ENCODE data around the gene PDGFB. TPM values are rescaled to one million over a fixed set of nuclear protein-coding genes. Genes with fewer than 3 reads are reported as not detected.

Gene PDGFB
- total RNA-seq, 1 experiment from 2014 or later = 8.3 TPM

DNA sequence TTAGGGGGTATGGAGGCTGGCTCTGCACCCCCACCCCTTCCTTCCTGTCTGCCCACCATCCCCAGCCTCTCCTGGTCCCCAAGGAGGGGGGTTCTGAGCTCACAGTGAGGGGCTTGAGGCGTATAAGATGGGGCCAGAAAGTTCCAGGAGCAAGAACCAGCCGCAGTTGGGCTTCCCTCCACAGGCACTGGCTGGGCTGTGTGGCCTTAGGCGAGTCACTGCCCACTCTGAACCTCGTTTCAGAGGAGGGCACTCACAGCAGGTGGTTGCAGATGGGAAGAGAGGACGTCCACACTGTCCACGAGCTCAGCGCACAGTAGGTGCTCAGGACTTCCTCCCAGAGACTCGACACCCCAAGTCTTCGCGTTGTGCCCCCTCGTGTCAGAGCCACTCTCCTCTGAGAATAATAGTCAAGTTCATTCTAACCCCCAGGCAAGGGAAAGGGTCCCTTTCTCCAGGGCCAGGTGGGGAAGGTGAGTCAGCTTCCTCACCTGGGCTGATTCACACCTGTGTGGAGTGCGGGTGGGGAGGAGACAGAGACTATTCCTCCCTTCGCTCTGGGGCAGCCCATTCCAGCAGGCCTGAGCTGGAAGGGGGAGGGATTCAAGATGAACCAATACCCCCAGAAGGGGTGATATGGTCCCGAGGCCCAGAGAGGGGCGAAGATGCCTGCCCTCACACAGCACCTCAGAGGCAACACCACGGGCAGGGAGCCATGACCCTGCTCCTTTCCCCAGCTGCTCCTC is 45.4 kb upstream of the PDGFB start:
- no peak overlapping the region for H3K4me3 Mint-ChIP-seq (ENCODE audit: unreplicated experiment)
- Histone ChIP-seq H3K36me3 (ENCODE audit: control insufficient read depth, insufficient read depth, low read length) (no peaks in the 10 kb centered on the region), H3K9me3 (no peaks in the 10 kb centered on the region), H3K4me1 (peaks cover 44% of the 10 kb centered on the region), H3K27me3 (replicated peaks; ENCODE audit: control insufficient read depth, insufficient read depth, low read length) (no peaks in the 10 kb centered on the region), H3K4me3 (ENCODE audit: low read depth, low read length) (no peak overlapping the region)
- no TSS peak for BruUV-seq (replicated peaks)
- intact Hi-C loops (cut with micrococcal nuclease; ENCODE audit: unreplicated experiment) = loop anchor here (5.0 kb wide), 1 partner anchor 38 kb away; no protein-coding TSS in a partner anchor
- ChIA-PET CTCF (interaction anchor here (0.6 kb wide), 1 partner anchor 309 kb away, joined by 3 read pairs; no protein-coding TSS in a partner anchor), POLR2A (no interaction called here)
- H3K27ac Mint-ChIP-seq (ENCODE audit: unreplicated experiment) = no peak overlapping the region
- DNase-seq = no peak
- peaks cover 5% of the 10 kb centered on the region for H3K36me3 Mint-ChIP-seq (ENCODE audit: insufficient read depth, unreplicated experiment)
- no peaks in the 10 kb centered on the region for H3K27me3 Mint-ChIP-seq (ENCODE audit: insufficient read depth, unreplicated experiment)
- peaks cover 10% of the 10 kb centered on the region for H3K9me3 Mint-ChIP-seq (ENCODE audit: unreplicated experiment)
- TF ChIP-seq CTCF (IDR thresholded peaks at IDR 0.05; ENCODE audit: insufficient read depth in 1 of 2, low read depth in 1 of 2, low read length in 1 of 2, severe bottlenecking in 1 of 2, unreplicated experiment in 1 of 2) = no peak
- H3K4me1 Mint-ChIP-seq (ENCODE audit: low read depth, unreplicated experiment) = peaks cover 17% of the 10 kb centered on the region

DNA sequence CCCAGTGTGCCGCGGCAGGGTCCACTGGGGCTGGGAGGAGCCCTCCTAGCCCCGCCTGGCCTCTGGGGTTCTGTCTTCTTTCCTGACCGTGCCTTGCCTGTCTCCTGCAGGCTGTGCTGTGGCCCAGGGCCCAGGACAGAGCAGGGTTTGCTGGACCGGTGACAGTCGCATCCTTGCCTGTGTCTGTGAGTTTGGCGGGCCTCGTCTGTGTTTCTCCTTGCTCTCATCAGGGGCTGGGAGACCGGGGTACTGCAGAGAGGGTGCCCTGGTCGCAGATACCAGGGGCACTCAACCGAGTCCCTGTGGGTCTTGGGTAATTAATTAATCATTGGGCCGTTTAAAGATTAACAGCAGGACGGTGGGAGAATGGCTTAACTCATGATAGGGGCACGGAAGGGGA is 44.8 kb upstream of the PDGFB start:
- no peaks in the 10 kb centered on the region for H3K27me3 ChIP-seq (replicated peaks; ENCODE audit: control insufficient read depth, insufficient read depth, low read length)
- BruUV-seq (replicated peaks) = no TSS peak
- Mint-ChIP-seq H3K27ac (ENCODE audit: unreplicated experiment) (no peak overlapping the region), H3K27me3 (ENCODE audit: insufficient read depth, unreplicated experiment) (no peaks in the 10 kb centered on the region), H3K4me1 (ENCODE audit: low read depth, unreplicated experiment) (peaks cover 17% of the 10 kb centered on the region), H3K9me3 (ENCODE audit: unreplicated experiment) (peaks cover 10% of the 10 kb centered on the region), H3K4me3 (ENCODE audit: unreplicated experiment) (no peak overlapping the region), H3K36me3 (ENCODE audit: insufficient read depth, unreplicated experiment) (peaks cover 5% of the 10 kb centered on the region)
- DNase-seq = no peak
- intact Hi-C loops (cut with micrococcal nuclease; ENCODE audit: unreplicated experiment) = no loop called here
- no peaks in the 10 kb centered on the region for H3K9me3 ChIP-seq
- no peaks in the 10 kb centered on the region for H3K36me3 ChIP-seq (ENCODE audit: control insufficient read depth, insufficient read depth, low read length)
- peaks cover 40% of the 10 kb centered on the region for H3K4me1 ChIP-seq
- no peak overlapping the region for H3K4me3 ChIP-seq (ENCODE audit: low read depth, low read length)
- ChIA-PET POLR2A (no interaction called here), CTCF (no interaction called here)
- no peak for TF ChIP-seq CTCF (IDR thresholded peaks at IDR 0.05; ENCODE audit: insufficient read depth in 1 of 2, low read depth in 1 of 2, low read length in 1 of 2, severe bottlenecking in 1 of 2, unreplicated experiment in 1 of 2)

GRCh38 chr22:39288135-39288898 is 43.5 kb upstream of the PDGFB start:
- Mint-ChIP-seq H3K36me3 (ENCODE audit: insufficient read depth, unreplicated experiment) (peaks cover 5% of the 10 kb centered on the region), H3K27me3 (ENCODE audit: insufficient read depth, unreplicated experiment) (no peaks in the 10 kb centered on the region), H3K4me3 (ENCODE audit: unreplicated experiment) (no peak overlapping the region), H3K27ac (ENCODE audit: unreplicated experiment) (no peak overlapping the region), H3K9me3 (ENCODE audit: unreplicated experiment) (peaks cover 10% of the 10 kb centered on the region), H3K4me1 (ENCODE audit: low read depth, unreplicated experiment) (peaks cover 10% of the 10 kb centered on the region)
- H3K36me3 ChIP-seq (ENCODE audit: control insufficient read depth, insufficient read depth, low read length) = no peaks in the 10 kb centered on the region
- DNase-seq = no peak
- peaks cover 28% of the 10 kb centered on the region for H3K4me1 ChIP-seq
- H3K27me3 ChIP-seq (replicated peaks; ENCODE audit: control insufficient read depth, insufficient read depth, low read length) = no peaks in the 10 kb centered on the region
- BruUV-seq (replicated peaks) = no TSS peak
- ChIA-PET POLR2A (no interaction called here), CTCF (no interaction called here)
- H3K4me3 ChIP-seq (ENCODE audit: low read depth, low read length) = no peak overlapping the region
- no peaks in the 10 kb centered on the region for H3K9me3 ChIP-seq
- intact Hi-C loops (cut with micrococcal nuclease; ENCODE audit: unreplicated experiment) = no loop called here
- TF ChIP-seq CTCF (IDR thresholded peaks at IDR 0.05; ENCODE audit: insufficient read depth in 1 of 2, low read depth in 1 of 2, low read length in 1 of 2, severe bottlenecking in 1 of 2, unreplicated experiment in 1 of 2) = no peak

All from Caco-2 (cell line).